MM.1S (cell line): ENCODE data around the gene PIK3R2.

Experiments
- DNase-seq: peaks from one replicate; pipeline ENCODE4 v3.0.0-alpha.2; 2015
- H2AFZ ChIP-seq: fragments of 300-600 bp; sonication (generic); 2 replicates; pipeline ENCODE4 v1.6.0; 2016; ENCODE audit warnings: antibody characterized with exemption, low read length
- H3F3A ChIP-seq: fragments of 300-600 bp; sonication (generic); 2 replicates; pipeline ENCODE4 v1.6.1; 2016; ENCODE audit warnings: mild to moderate bottlenecking, antibody characterized with exemption, low read length, moderate library complexity, mixed read lengths; ENCODE audit not compliant: insufficient read depth
- H3K27ac ChIP-seq: fragments of 300-600 bp; sonication (generic); 2 replicates; pipeline ENCODE4 v1.5.1; 2016; ENCODE audit warnings: mild to moderate bottlenecking, low read length
- H3K27me3 ChIP-seq: fragments of 300-600 bp; sonication (generic); replicated peaks from 2 replicates; pipeline ENCODE4 v1.6.0; 2016; ENCODE audit warnings: low read length; ENCODE audit not compliant: insufficient read depth
- H3K36me3 ChIP-seq: fragments of 300-600 bp; sonication (generic); replicated peaks from 2 replicates; pipeline ENCODE4 v1.6.1; 2016; ENCODE audit warnings: mild to moderate bottlenecking, low read length, mixed read lengths; ENCODE audit not compliant: insufficient read depth
- H3K4me1 ChIP-seq: fragments of 300-600 bp; sonication (generic); 2 replicates; pipeline ENCODE4 v1.6.1; 2016; ENCODE audit warnings: low read length, mixed read lengths
- H3K4me2 ChIP-seq: fragments of 300-600 bp; sonication (generic); 2 replicates; pipeline ENCODE4 v1.6.0; 2016; ENCODE audit warnings: low read depth, low read length
- H3K4me3 ChIP-seq: fragments of 300-600 bp; sonication (generic); 2 replicates; pipeline ENCODE4 v1.5.1; 2016; ENCODE audit warnings: low read length, mixed read lengths
- H3K79me2 ChIP-seq: fragments of 300-600 bp; sonication (generic); 2 replicates; pipeline ENCODE4 v1.6.1; 2016; ENCODE audit warnings: mixed run types, low read length, mixed read lengths
- H3K9ac ChIP-seq: fragments of 300-600 bp; sonication (generic); 2 replicates; pipeline ENCODE4 v1.6.1; 2016; ENCODE audit warnings: low read length, mixed read lengths
- H3K9me2 ChIP-seq: fragments of 300-600 bp; sonication (generic); replicated peaks from 2 replicates; pipeline ENCODE4 v1.6.1; 2016; ENCODE audit warnings: mild to moderate bottlenecking, low read length, mixed read lengths; ENCODE audit not compliant: insufficient read depth
- H3K9me3 ChIP-seq: fragments of 300-600 bp; sonication (generic); replicated peaks from 2 replicates; pipeline ENCODE4 v1.6.1; 2016; ENCODE audit warnings: mild to moderate bottlenecking, low read length, mixed read lengths; ENCODE audit not compliant: insufficient read depth
- H4K20me1 ChIP-seq: fragments of 300-600 bp; sonication (generic); 2 replicates; pipeline ENCODE4 v1.6.1; 2016; ENCODE audit warnings: mild to moderate bottlenecking, low read length, moderate library complexity, mixed read lengths; ENCODE audit not compliant: insufficient read depth
- CTCF ChIP-seq: fragments of 300-600 bp; sonication (generic); IDR thresholded peaks from 2 replicates; pipeline ENCODE4 v1.5.1; 2016; ENCODE audit warnings: antibody characterized with exemption, low read length, mixed read lengths
- EZH2 ChIP-seq: fragments of 300-600 bp; sonication (generic); optimal IDR thresholded peaks from 2 replicates; pipeline ENCODE3; 2017; ENCODE audit warnings: low read depth, mild to moderate bottlenecking, antibody characterized with exemption, low read length, mixed read lengths
- EZH2phosphoT487 ChIP-seq: fragments of 300-600 bp; sonication (generic); IDR thresholded peaks from 2 replicates; pipeline ENCODE4 v1.6.1; 2018; ENCODE audit warnings: antibody characterized with exemption, low read length

Gene PIK3R2

GRCh38 chr19:18141031-18141430 is 11.9 kb upstream of the PIK3R2 start:
- no peaks in the 10 kb centered on the region for H3K9me2 ChIP-seq
- no peaks in the 10 kb centered on the region for H3F3A ChIP-seq
- no peak overlapping the region for H3K4me3 ChIP-seq
- no peaks in the 10 kb centered on the region for H3K4me1 ChIP-seq
- no peaks in the 10 kb centered on the region for H3K27me3 ChIP-seq
- TF ChIP-seq EZH2phosphoT487, result no peak
- TF ChIP-seq EZH2, result no peak
- TF ChIP-seq CTCF, result no peak
- H3K36me3 ChIP-seq, result no peaks in the 10 kb centered on the region
- H3K4me2 ChIP-seq, result no peak overlapping the region
- H3K9me3 ChIP-seq, result no peaks in the 10 kb centered on the region
- no peak overlapping the region for H3K9ac ChIP-seq
- H2AFZ ChIP-seq, result no peak overlapping the region
- no peak overlapping the region for H3K27ac ChIP-seq
- no peaks in the 10 kb centered on the region for H4K20me1 ChIP-seq
- DNase-seq, result no peak
- no peaks in the 10 kb centered on the region for H3K79me2 ChIP-seq

GRCh38 chr19:18143902-18144301 is 9.1 kb upstream of the PIK3R2 start:
- Histone ChIP-seq H3K9me3 (no peaks in the 10 kb centered on the region), H3K79me2 (no peaks in the 10 kb centered on the region), H3K4me1 (no peaks in the 10 kb centered on the region), H3F3A (no peaks in the 10 kb centered on the region), H3K36me3 (no peaks in the 10 kb centered on the region), H3K27ac (no peak overlapping the region), H3K27me3 (no peaks in the 10 kb centered on the region), H3K9me2 (no peaks in the 10 kb centered on the region), H4K20me1 (no peaks in the 10 kb centered on the region), H3K4me2 (no peak overlapping the region), H3K9ac (no peak overlapping the region), H3K4me3 (no peak overlapping the region), H2AFZ (no peak overlapping the region)
- no peak for TF ChIP-seq EZH2phosphoT487
- TF ChIP-seq CTCF, result no peak
- no peak for TF ChIP-seq EZH2
- DNase-seq, result no peak

GRCh38 chr19:18144361-18144760 is 8.6 kb upstream of the PIK3R2 start:
- Histone ChIP-seq H3K9ac (no peak overlapping the region), H2AFZ (no peak overlapping the region), H3K4me2 (no peak overlapping the region), H3K27me3 (no peaks in the 10 kb centered on the region), H3F3A (no peaks in the 10 kb centered on the region), H3K9me3 (no peaks in the 10 kb centered on the region), H3K79me2 (no peaks in the 10 kb centered on the region), H3K36me3 (no peaks in the 10 kb centered on the region), H3K9me2 (no peaks in the 10 kb centered on the region), H3K27ac (no peak overlapping the region), H3K4me1 (no peaks in the 10 kb centered on the region), H4K20me1 (no peaks in the 10 kb centered on the region), H3K4me3 (no peak overlapping the region)
- TF ChIP-seq EZH2, result no peak
- TF ChIP-seq EZH2phosphoT487, result no peak
- no peak for TF ChIP-seq CTCF
- no peak for DNase-seq
